Prostate gland (tissue), 2 donors: ENCODE results near the gene DEFB114.

Source experiments
- POLR2A ChIP-seq: fragments of 450-650 bp; IDR thresholded peaks from one replicate; pipeline ENCODE4 v1.6.1; 2016; ENCODE audit warnings: antibody characterized with exemption, mild to moderate bottlenecking
- POLR2AphosphoS5 ChIP-seq: sonication (generic); formaldehyde crosslinking; IDR thresholded peaks from one replicate; pipeline ENCODE4 v1.6.1; 2017; ENCODE audit warnings: antibody characterized with exemption
- TF ChIP-seq, protein P1 (sequence below), 4 experiments: fragments of 200-600 bp in 2 of 4; fragments of 450-650 bp in 2 of 4; sonication (generic) in 2 of 4; IDR thresholded peaks; 1 replicate in 3 of 4; 2 replicates in 1 of 4; pipeline ENCODE4 v1.5.1; 2016 to 2019; ENCODE audit warnings: antibody characterized with exemption in 4 of 4, mild to moderate bottlenecking in 2 of 4, moderate library complexity in 2 of 4

DNA sequence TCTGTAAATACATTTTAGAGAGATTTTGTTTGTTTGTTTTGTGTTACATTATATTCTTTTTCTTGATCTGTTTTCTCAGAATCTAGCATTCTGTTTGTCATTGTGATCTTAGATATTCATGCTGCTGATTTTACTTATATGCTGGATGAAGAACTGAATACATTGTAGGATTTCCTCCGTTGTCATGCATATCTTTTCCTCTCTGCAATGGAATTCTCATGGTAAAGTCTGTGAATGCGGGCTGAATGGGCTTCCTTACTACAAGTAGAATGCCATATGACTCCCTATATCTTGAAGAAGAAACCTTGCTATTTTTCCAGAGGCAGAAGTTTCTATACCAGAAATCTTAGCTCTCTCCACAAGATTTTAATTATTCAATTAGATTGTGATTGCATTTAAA lies 2.4 kb upstream of the DEFB114 start:
- TF ChIP-seq POLR2AphosphoS5 (no peak), POLR2A (no peak)
- TF ChIP-seq, protein P1, sequence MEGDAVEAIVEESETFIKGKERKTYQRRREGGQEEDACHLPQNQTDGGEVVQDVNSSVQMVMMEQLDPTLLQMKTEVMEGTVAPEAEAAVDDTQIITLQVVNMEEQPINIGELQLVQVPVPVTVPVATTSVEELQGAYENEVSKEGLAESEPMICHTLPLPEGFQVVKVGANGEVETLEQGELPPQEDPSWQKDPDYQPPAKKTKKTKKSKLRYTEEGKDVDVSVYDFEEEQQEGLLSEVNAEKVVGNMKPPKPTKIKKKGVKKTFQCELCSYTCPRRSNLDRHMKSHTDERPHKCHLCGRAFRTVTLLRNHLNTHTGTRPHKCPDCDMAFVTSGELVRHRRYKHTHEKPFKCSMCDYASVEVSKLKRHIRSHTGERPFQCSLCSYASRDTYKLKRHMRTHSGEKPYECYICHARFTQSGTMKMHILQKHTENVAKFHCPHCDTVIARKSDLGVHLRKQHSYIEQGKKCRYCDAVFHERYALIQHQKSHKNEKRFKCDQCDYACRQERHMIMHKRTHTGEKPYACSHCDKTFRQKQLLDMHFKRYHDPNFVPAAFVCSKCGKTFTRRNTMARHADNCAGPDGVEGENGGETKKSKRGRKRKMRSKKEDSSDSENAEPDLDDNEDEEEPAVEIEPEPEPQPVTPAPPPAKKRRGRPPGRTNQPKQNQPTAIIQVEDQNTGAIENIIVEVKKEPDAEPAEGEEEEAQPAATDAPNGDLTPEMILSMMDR (IDR thresholded peaks at IDR 0.05) = no peak
